HG03354 (cell line): Measurements from ENCODE around the gene TUT7.
"Not testable (repeated sequence)": the region's sequence is repeated elsewhere in the genome, so short reads cannot be mapped to it uniquely, and the experiment has no call there.

Source experiments
- ATAC-seq: cut with Tn5 transposase; IDR thresholded peaks from one replicate; pipeline ENCODE4 v1.9.1; 2021; ENCODE audit warnings: mild to moderate bottlenecking; ENCODE audit not compliant: unreplicated experiment, poor library complexity, severe bottlenecking

The TUT7 gene

GRCh38 chr9:86312959-86313358 is 41.3 kb downstream of the TUT7 start:
- ATAC-seq = not testable (repeated sequence)

GRCh38 chr9:86308687-86309086 is 45.5 kb downstream of the TUT7 start:
- ATAC-seq = no peak

DNA sequence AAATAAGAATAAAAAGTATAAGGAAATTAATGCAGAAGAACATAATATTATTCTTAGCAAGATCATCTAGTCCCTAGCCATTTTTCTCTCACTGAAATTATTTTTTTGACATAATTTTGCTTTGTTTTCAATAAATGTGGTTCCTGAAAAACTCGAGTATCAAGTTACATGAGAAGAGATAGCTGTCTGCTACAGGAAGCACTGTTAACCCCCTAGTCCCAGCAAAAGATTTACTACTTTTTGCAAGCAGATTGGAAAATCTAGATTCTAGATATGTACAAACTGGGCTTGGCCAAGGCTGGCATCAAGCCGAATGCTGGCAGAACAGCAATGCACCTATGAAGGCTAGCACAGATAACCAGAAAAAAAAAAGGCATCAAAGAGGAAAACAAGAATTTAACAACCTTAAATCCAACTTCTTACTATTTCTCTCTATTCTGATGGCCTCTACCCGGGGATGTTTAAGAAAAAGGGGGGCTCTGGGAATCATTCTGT is 49.9 kb downstream of the TUT7 start:
- ATAC-seq = no peak

- no peak for ATAC-seq
Observed at GRCh38 chr9:86303316-86303975, 50.8 kb downstream of the TUT7 start.

DNA sequence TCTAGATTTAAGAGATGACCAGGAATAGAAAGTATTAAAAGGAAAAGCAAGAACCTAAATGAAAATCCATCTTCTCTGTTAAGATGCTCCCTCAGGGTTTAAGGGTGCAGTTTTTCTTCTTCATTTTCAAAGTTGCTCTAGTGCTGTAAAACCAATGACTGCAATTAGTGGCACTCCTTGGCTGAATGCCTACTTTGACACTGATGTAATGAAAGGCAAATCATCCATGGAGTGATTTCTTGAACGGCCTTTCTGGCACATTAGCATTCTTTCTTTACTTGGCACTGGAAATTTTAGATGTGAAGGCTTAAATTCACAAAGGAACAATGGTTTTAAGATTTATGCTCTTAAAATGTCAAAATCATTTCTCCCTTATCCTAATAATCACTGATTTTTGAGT is 52.5 kb downstream of the TUT7 start:
- no peak for ATAC-seq

GRCh38 chr9:86300701-86301100 is 53.5 kb downstream of the TUT7 start:
- ATAC-seq = no peak

GRCh38 chr9:86298873-86299272 is 55.3 kb downstream of the TUT7 start:
- ATAC-seq = no peak

GRCh38 chr9:86290341-86290740 is 63.9 kb downstream of the TUT7 start:
- not testable (repeated sequence) for ATAC-seq

- no peak for ATAC-seq
Observed at GRCh38 chr9:86288499-86289198, 65.6 kb downstream of the TUT7 start.

DNA sequence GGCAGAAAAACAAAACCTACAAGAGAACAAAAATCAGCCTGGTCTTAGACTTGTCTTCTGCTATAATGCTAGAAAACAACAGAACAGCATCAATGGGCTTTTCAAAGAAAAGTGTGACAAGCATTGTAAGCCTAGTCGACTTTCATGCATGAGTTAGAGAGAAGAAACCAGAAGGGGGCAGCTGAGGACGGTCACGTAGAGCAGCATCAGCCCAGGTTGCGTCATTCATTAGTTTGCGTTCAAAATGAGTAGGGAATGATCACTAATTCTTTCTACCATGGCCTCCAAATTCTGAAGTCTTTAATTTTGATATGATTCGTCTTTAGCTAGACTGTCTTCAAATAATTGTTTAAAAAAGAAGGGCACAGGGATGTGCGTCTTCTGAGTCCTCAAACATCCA is 67.2 kb downstream of the TUT7 start:
- no peak for ATAC-seq

- ATAC-seq = no peak
Observed at GRCh38 chr9:86286278-86286677, 67.9 kb downstream of the TUT7 start.

- ATAC-seq = no peak
Observed at GRCh38 chr9:86285261-86285660, 68.9 kb downstream of the TUT7 start.

DNA sequence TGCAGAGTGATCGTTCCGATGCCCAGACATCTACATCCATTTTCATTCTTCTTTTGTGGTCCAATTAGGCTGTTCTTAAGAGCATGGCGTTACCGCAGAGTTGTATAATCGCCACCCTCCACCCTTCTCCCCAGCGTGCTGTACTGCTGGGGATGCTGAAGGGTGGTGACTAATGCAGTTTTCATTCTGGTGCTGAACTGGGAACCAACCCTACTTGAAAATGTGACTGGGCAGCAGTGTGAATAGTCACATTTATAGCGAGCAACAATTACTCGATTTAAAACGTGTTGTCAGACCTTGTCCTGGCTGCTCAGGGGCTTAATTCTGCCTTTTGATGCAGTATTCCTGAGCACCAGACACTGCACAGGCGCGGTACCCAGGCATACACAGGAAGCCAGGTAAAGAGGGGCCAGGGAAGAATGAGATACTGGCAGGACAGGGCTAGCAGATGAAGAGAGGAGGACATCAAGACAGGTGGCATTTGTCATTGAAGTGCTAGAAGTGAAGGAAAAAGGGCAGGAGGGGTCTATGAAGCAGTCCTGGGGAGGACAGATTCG is 71.2 kb downstream of the TUT7 start:
- ATAC-seq = peak; percentile 19

- ATAC-seq = peak; percentile 81
Observed at GRCh38 chr9:86282077-86282978, 71.9 kb downstream of the TUT7 start, which contains the start of gene ISCA1. Gene ISCA1, minus strand, starts transcription at chr9:86282538. Its CDS starts 80 bp downstream, at chr9:86282458.

DNA sequence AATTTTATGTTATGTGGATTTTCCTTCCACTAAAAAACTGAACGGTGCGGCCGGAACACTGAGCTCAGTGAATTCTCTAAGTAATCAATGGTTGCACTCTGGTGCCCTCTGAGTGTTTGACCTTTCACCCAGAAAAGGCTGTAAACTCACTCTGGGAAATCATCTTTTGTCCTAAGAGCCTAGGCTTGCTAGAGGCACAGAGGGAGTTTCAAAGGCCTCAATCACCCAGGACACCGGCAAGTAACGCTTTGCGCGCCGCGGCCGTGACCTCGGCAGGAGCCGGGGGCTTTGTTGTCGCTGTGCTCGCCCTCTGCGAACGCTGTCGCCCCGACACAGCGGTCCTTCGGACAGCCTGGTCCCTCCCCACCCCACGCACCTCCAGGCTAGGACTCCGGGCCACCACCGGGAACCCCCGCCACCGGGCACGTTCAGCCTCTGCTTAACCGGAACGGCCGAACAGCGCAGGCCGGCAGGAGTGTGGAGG is 72.6 kb downstream of the TUT7 start:
- peak; percentile 36 for ATAC-seq

- no peak for ATAC-seq
Observed at GRCh38 chr9:86280580-86280979, 73.6 kb downstream of the TUT7 start.

DNA sequence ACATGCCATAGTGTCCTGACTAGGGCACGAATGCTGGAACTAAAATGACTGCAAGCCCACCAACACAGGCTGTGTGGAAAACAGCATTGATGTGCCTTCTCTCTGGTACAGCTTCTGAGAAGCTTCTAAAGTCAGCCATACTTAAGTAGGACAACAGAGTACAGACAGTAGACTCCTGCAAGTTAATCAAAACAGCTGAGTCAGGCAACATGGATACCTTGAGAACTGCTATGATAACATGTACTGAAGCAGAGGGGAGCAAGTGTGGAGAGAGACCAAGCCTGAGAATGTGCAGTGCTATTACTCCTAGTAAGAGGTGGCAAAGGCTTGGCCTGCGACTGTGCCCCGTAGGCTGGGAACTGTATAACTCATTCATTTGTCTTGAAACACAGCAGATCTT is 74.4 kb downstream of the TUT7 start:
- no peak for ATAC-seq

- no peak for ATAC-seq
Observed at GRCh38 chr9:86277072-86277471, 77.1 kb downstream of the TUT7 start.

- ATAC-seq = no peak
Observed at GRCh38 chr9:86275962-86276361, 78.2 kb downstream of the TUT7 start.
